ENCODE results near the gene OSBPL2. TPM values are rescaled to one million over a fixed set of nuclear protein-coding genes. Genes with fewer than 3 reads are reported as not detected.

Gene OSBPL2
- total and polyA plus RNA-seq, 2 donors (not counting 1 experiment from before 2014, with no cell fraction given) = 28.1 to 74.3 TPM

- Histone ChIP-seq H2AFZ (ENCODE audit: insufficient read depth, low read depth, low read length, poor library complexity, severe bottlenecking) (no peak overlapping the region), H3K4me2 (replicated peaks; ENCODE audit: low read depth, low read length, poor library complexity, severe bottlenecking) (no peak overlapping the region), H3K79me2 (ENCODE audit: control insufficient read depth, insufficient read depth, low read length) (no peaks in the 10 kb centered on the region), H3K27me3 (replicated peaks in 1 of 4; ENCODE audit: control extremely low read depth in 1 of 4, control insufficient read depth in 3 of 4, insufficient read depth in 4 of 4, low read length in 3 of 4) (peaks cover 0 to 67% (median 23%) of the 10 kb centered on the region in 4 experiments), H3K9ac (ENCODE audit: low read length) (no peak overlapping the region), H3K36me3 (replicated peaks in 1 of 2; ENCODE audit: control extremely low read depth in 1 of 2, control insufficient read depth in 1 of 2, extremely low read depth in 1 of 2, insufficient read depth in 2 of 2, low read length in 1 of 2) (no peaks in the 10 kb centered on the region), H4K20me1 (ENCODE audit: control insufficient read depth, insufficient read depth, low read length, poor library complexity, severe bottlenecking) (peaks cover 5% of the 10 kb centered on the region), H3K4me3 (ENCODE audit: control extremely low read depth in 1 of 5, extremely low read depth in 1 of 5, insufficient read depth in 1 of 5, low read depth in 2 of 5, low read length in 4 of 5) (no peak overlapping the region), H3K9me3 (ENCODE audit: control extremely low read depth in 1 of 3, control insufficient read depth in 2 of 3, insufficient read depth in 1 of 3, low read length in 2 of 3) (peaks cover 0 to 18% (median 0%) of the 10 kb centered on the region in 3 donors), H3K4me1 (ENCODE audit: control insufficient read depth in 2 of 2, insufficient read depth in 2 of 2, low read length in 2 of 2) (peaks cover 12 to 17% of the 10 kb centered on the region in 2 donors), H3K27ac (ENCODE audit: low read length in 2 of 2) (no peak overlapping the region)
- peaks cover 2% of the 10 kb centered on the region for H3K4me1 Mint-ChIP-seq
- no peak overlapping the region for H3K4me3 Mint-ChIP-seq
- ChIA-PET POLR2A (no interaction called here), CTCF (no interaction called here)
- intact Hi-C loops (cut with micrococcal nuclease) = no loop called here
- DNase-seq (no peak), ATAC-seq (ENCODE audit: low read depth) (no peak)
- peaks cover 26% of the 10 kb centered on the region for H3K27me3 Mint-ChIP-seq
- no peaks in the 10 kb centered on the region for H3K9me3 Mint-ChIP-seq (ENCODE audit: insufficient read depth)
- no peak overlapping the region for H3K27ac Mint-ChIP-seq
- 63% methylated on average over 22 of the region's 26 CpGs for WGBS (ENCODE audit: insufficient coverage)
- TF ChIP-seq CTCF (IDR thresholded peaks at IDR 0.05) (no peak), EZH2 (IDR thresholded peaks at IDR 0.05; ENCODE audit: borderline replicate concordance, insufficient read depth, low read depth, low read length, poor library complexity, severe bottlenecking) (no peak)
Measured at GRCh38 chr20:62216636-62217566, 21.4 kb upstream of the OSBPL2 start.
